DND-41 (cell line): ENCODE measurements around the gene NAPA.

ENCODE experiments used
- ATAC-seq: fragments of 200-7000 bp; cut with Tn5 transposase; 3 replicates; pipeline ENCODE4 v1.9.1; 2021; ENCODE audit warnings: low read depth; ENCODE audit not compliant: insufficient read depth
- DNase-seq: peaks from one replicate; pipeline ENCODE4 v3.0.0-alpha.2; 2020
- H2AFZ ChIP-seq: 2 replicates; pipeline ENCODE4 v1.6.0; 2012; ENCODE audit warnings: low read depth, low read length
- H3K27ac ChIP-seq: 2 replicates; pipeline ENCODE4 v1.5.1; 2012; ENCODE audit warnings: low read length, inconsistent platforms
- H3K27me3 ChIP-seq: fragments of 200-600 bp; sonication (generic); 2 replicates; pipeline ENCODE4 v1.6.0; 2012; ENCODE audit warnings: low read length, mild to moderate bottlenecking, inconsistent platforms; ENCODE audit not compliant: insufficient read depth, poor library complexity
- H3K36me3 ChIP-seq: 2 replicates; pipeline ENCODE4 v1.5.1; 2012; ENCODE audit warnings: low read length, inconsistent platforms; ENCODE audit not compliant: insufficient read depth
- H3K4me1 ChIP-seq: 2 replicates; pipeline ENCODE4 v1.5.1; 2012; ENCODE audit warnings: mild to moderate bottlenecking, low read length; ENCODE audit not compliant: insufficient read depth
- H3K4me2 ChIP-seq: 2 replicates; pipeline ENCODE4 v1.6.0; 2012; ENCODE audit warnings: mild to moderate bottlenecking, moderate library complexity, low read length, inconsistent platforms; ENCODE audit not compliant: insufficient read depth
- H3K4me3 ChIP-seq, 2 experiments: fragments of 200-600 bp in 1 of 2; shearing (Covaris generic) in 1 of 2; 2 replicates each; pipeline ENCODE4 v1.5.1; 2012 to 2016; ENCODE audit warnings: inconsistent platforms in 2 of 2, low read length in 2 of 2, mild to moderate bottlenecking in 2 of 2, low read depth in 1 of 2, moderate library complexity in 1 of 2
- H3K79me2 ChIP-seq: 2 replicates; pipeline ENCODE4 v1.6.0; 2012; ENCODE audit warnings: low read length, inconsistent platforms; ENCODE audit not compliant: insufficient read depth
- H3K9ac ChIP-seq: 2 replicates; pipeline ENCODE4 v1.6.0; 2012; ENCODE audit warnings: low read depth, mild to moderate bottlenecking, inconsistent platforms, low read length, moderate library complexity
- H3K9me3 ChIP-seq: 2 replicates; pipeline ENCODE4 v1.5.1; 2012; ENCODE audit warnings: low read length, moderate library complexity, mild to moderate bottlenecking, inconsistent platforms; ENCODE audit not compliant: insufficient read depth, severe bottlenecking
- H4K20me1 ChIP-seq: 2 replicates; pipeline ENCODE4 v1.6.0; 2012; ENCODE audit warnings: low read length; ENCODE audit not compliant: insufficient read depth
- CTCF ChIP-seq: IDR thresholded peaks from 2 replicates; pipeline ENCODE4 v1.5.1; 2012; ENCODE audit warnings: borderline replicate concordance, low read length, moderate library complexity, mild to moderate bottlenecking; ENCODE audit not compliant: poor library complexity, severe bottlenecking; ENCODE audit errors: extremely low read depth
- EZH2 ChIP-seq: IDR thresholded peaks from 3 replicates; pipeline ENCODE4 v1.6.1; 2012; ENCODE audit warnings: borderline replicate concordance, low read depth, mild to moderate bottlenecking, moderate library complexity, low read length, inconsistent platforms; ENCODE audit not compliant: severe bottlenecking

NAPA gene

GRCh38 chr19:47445937-47446402 is 68.9 kb downstream of the NAPA start:
- Histone ChIP-seq H3K9ac (no peak overlapping the region), H3K36me3 (no peaks in the 10 kb centered on the region), H2AFZ (no peak overlapping the region), H3K4me3 (no peak overlapping the region), H3K4me2 (peak overlapping the region; percentile 52), H3K27me3 (no peaks in the 10 kb centered on the region), H3K4me1 (peaks cover 11% of the 10 kb centered on the region), H3K9me3 (no peaks in the 10 kb centered on the region), H4K20me1 (peaks cover 15% of the 10 kb centered on the region), H3K27ac (no peak overlapping the region), H3K79me2 (no peaks in the 10 kb centered on the region)
- DNase-seq (peak; percentile 85), ATAC-seq (peak; percentile 96)
- TF ChIP-seq CTCF (no peak), EZH2 (no peak)

- Histone ChIP-seq H3K79me2 (no peaks in the 10 kb centered on the region), H3K9me3 (no peaks in the 10 kb centered on the region), H3K4me2 (peak overlapping the region; percentile 52), H3K27ac (no peak overlapping the region), H2AFZ (no peak overlapping the region), H3K27me3 (no peaks in the 10 kb centered on the region), H3K36me3 (no peaks in the 10 kb centered on the region), H3K4me3 (no peak overlapping the region), H3K9ac (no peak overlapping the region), H4K20me1 (peaks cover 15% of the 10 kb centered on the region), H3K4me1 (peaks cover 11% of the 10 kb centered on the region)
- ATAC-seq, result no peak
- DNase-seq, result no peak
- TF ChIP-seq EZH2, result no peak
- no peak for TF ChIP-seq CTCF
Measured at GRCh38 chr19:47445527-47445926, 69.3 kb downstream of the NAPA start.

- no peak for TF ChIP-seq EZH2
- TF ChIP-seq CTCF, result no peak
- H3K27ac ChIP-seq, result no peak overlapping the region
- peaks cover 15% of the 10 kb centered on the region for H4K20me1 ChIP-seq
- DNase-seq (peak; percentile 67), ATAC-seq (peak; percentile 61)
- H3K79me2 ChIP-seq, result no peaks in the 10 kb centered on the region
- H3K27me3 ChIP-seq, result no peaks in the 10 kb centered on the region
- peaks cover 11% of the 10 kb centered on the region for H3K4me1 ChIP-seq
- H2AFZ ChIP-seq, result no peak overlapping the region
- no peaks in the 10 kb centered on the region for H3K9me3 ChIP-seq
- no peaks in the 10 kb centered on the region for H3K36me3 ChIP-seq
- no peak overlapping the region for H3K4me2 ChIP-seq
- H3K9ac ChIP-seq, result no peak overlapping the region
- no peak overlapping the region for H3K4me3 ChIP-seq
Measured at GRCh38 chr19:47444388-47444821, 70.5 kb downstream of the NAPA start.

GRCh38 chr19:47443331-47443730 is 71.5 kb downstream of the NAPA start:
- ATAC-seq, result no peak
- H3K27ac ChIP-seq, result no peak overlapping the region
- no peak overlapping the region for H2AFZ ChIP-seq
- peaks cover 20% of the 10 kb centered on the region for H4K20me1 ChIP-seq
- no peaks in the 10 kb centered on the region for H3K79me2 ChIP-seq
- H3K9me3 ChIP-seq, result no peaks in the 10 kb centered on the region
- TF ChIP-seq CTCF, result no peak
- no peak for TF ChIP-seq EZH2
- DNase-seq, result no peak
- peaks cover 11% of the 10 kb centered on the region for H3K4me1 ChIP-seq
- no peaks in the 10 kb centered on the region for H3K36me3 ChIP-seq
- H3K4me2 ChIP-seq, result no peak overlapping the region
- no peak overlapping the region for H3K9ac ChIP-seq
- no peaks in the 10 kb centered on the region for H3K27me3 ChIP-seq
- no peak overlapping the region for H3K4me3 ChIP-seq
